HG03460 (cell line): ENCODE data around the gene DCLK3.
A peak's percentile ranks its signal among the peaks of the same experiment; 100 is the strongest.

Experiments used
- ATAC-seq: cut with Tn5 transposase; IDR thresholded peaks from one replicate; pipeline ENCODE4 v1.9.1; 2021; ENCODE audit not compliant: unreplicated experiment

DCLK3 gene

GRCh38 chr3:36763850-36764703, at the start of gene DCLK3:
TSS of gene DCLK3 (minus strand) at chr3:36764553. CDS start at chr3:36764263, 290 bp downstream.
- ATAC-seq, result no peak

GRCh38 chr3:36813305-36813704, 49.0 kb upstream of the DCLK3 start:
- ATAC-seq, result no peak

- ATAC-seq, result no peak
Measured at GRCh38 chr3:36812240-36812639, 47.9 kb upstream of the DCLK3 start.

- no peak for ATAC-seq
Measured at GRCh38 chr3:36811768-36812167, 47.4 kb upstream of the DCLK3 start.

GRCh38 chr3:36804295-36805055, 40.1 kb upstream of the DCLK3 start:
- ATAC-seq, result no peak

- no peak for ATAC-seq
Measured at GRCh38 chr3:36803091-36803791, 38.9 kb upstream of the DCLK3 start.

GRCh38 chr3:36800533-36801116, 36.3 kb upstream of the DCLK3 start:
- ATAC-seq, result no peak

- ATAC-seq, result no peak
Measured at GRCh38 chr3:36796881-36797280, 32.5 kb upstream of the DCLK3 start.

GRCh38 chr3:36796161-36796560, 31.8 kb upstream of the DCLK3 start:
- ATAC-seq, result no peak

GRCh38 chr3:36795622-36796021, 31.3 kb upstream of the DCLK3 start:
- ATAC-seq, result no peak

- ATAC-seq, result peak; percentile 51
Measured at GRCh38 chr3:36792342-36792741, 28.0 kb upstream of the DCLK3 start.

GRCh38 chr3:36790765-36791164, 26.4 kb upstream of the DCLK3 start:
- ATAC-seq, result no peak

- no peak for ATAC-seq
Measured at GRCh38 chr3:36786921-36787890, 22.9 kb upstream of the DCLK3 start.

GRCh38 chr3:36784138-36784635, 19.8 kb upstream of the DCLK3 start:
- ATAC-seq, result no peak

GRCh38 chr3:36777424-36778218, 13.3 kb upstream of the DCLK3 start:
- peak; percentile 70 for ATAC-seq

- no peak for ATAC-seq
Measured at GRCh38 chr3:36776436-36776835, 12.1 kb upstream of the DCLK3 start.

- ATAC-seq, result no peak
Measured at GRCh38 chr3:36774052-36774451, 9.7 kb upstream of the DCLK3 start.

- no peak for ATAC-seq
Measured at GRCh38 chr3:36771931-36772330, 7.6 kb upstream of the DCLK3 start.

- ATAC-seq, result no peak
Measured at GRCh38 chr3:36769926-36770325, 5.6 kb upstream of the DCLK3 start.
